Measurements from ENCODE around the gene CACNA1C. TPM values are rescaled to one million over a fixed set of nuclear protein-coding genes. Genes with fewer than 3 reads are reported as not detected.

Gene CACNA1C
- total RNA-seq, 1 donor from 2014 or later: 1.6 TPM

- H3K4me1 Mint-ChIP-seq: peaks cover 11% of the 10 kb centered on the region
These were observed 448.8 kb downstream of the CACNA1C start for GRCh38 chr12:2501464-2502191.

GRCh38 chr12:2503036-2503435 is 450.2 kb downstream of the CACNA1C start:
- H3K9me3 Mint-ChIP-seq: no peaks in the 10 kb centered on the region
- peaks cover 12% of the 10 kb centered on the region for H3K4me1 Mint-ChIP-seq
- no peaks in the 10 kb centered on the region for H3K27me3 Mint-ChIP-seq (ENCODE audit: low read depth)
- H3K4me3 Mint-ChIP-seq: no peak overlapping the region
- H3K36me3 Mint-ChIP-seq (ENCODE audit: low read depth): no peaks in the 10 kb centered on the region
- no peak for DNase-seq (ENCODE audit: low read depth, low spot score)
- no peak for TF ChIP-seq CTCF (conservative IDR thresholded peaks at IDR 0.05)
- H3K27ac Mint-ChIP-seq (ENCODE audit: unreplicated experiment): no peak overlapping the region

More at GRCh38 chr12:2501464-2502191, 448.8 kb downstream of the CACNA1C start:
- DNase-seq (ENCODE audit: low read depth, low spot score): no peak
- H3K9me3 Mint-ChIP-seq: no peaks in the 10 kb centered on the region
- H3K4me3 Mint-ChIP-seq: no peak overlapping the region
- no peaks in the 10 kb centered on the region for H3K36me3 Mint-ChIP-seq (ENCODE audit: low read depth)
- no peaks in the 10 kb centered on the region for H3K27me3 Mint-ChIP-seq (ENCODE audit: low read depth)
- H3K27ac Mint-ChIP-seq (ENCODE audit: unreplicated experiment): no peak overlapping the region
- no peak for TF ChIP-seq CTCF (conservative IDR thresholded peaks at IDR 0.05)

GRCh38 chr12:2503762-2504161 is 451.0 kb downstream of the CACNA1C start:
- no peaks in the 10 kb centered on the region for H3K36me3 Mint-ChIP-seq (ENCODE audit: low read depth)
- no peak overlapping the region for H3K27ac Mint-ChIP-seq (ENCODE audit: unreplicated experiment)
- peaks cover 12% of the 10 kb centered on the region for H3K4me1 Mint-ChIP-seq
- no peaks in the 10 kb centered on the region for H3K9me3 Mint-ChIP-seq
- DNase-seq (ENCODE audit: low read depth, low spot score): no peak
- TF ChIP-seq CTCF (conservative IDR thresholded peaks at IDR 0.05): no peak
- no peak overlapping the region for H3K4me3 Mint-ChIP-seq
- no peaks in the 10 kb centered on the region for H3K27me3 Mint-ChIP-seq (ENCODE audit: low read depth)

- Mint-ChIP-seq H3K27ac (ENCODE audit: unreplicated experiment) (no peak overlapping the region), H3K4me1 (peaks cover 12% of the 10 kb centered on the region), H3K36me3 (ENCODE audit: low read depth) (no peaks in the 10 kb centered on the region), H3K4me3 (no peak overlapping the region), H3K27me3 (ENCODE audit: low read depth) (no peaks in the 10 kb centered on the region), H3K9me3 (no peaks in the 10 kb centered on the region)
- no peak for DNase-seq (ENCODE audit: low read depth, low spot score)
- TF ChIP-seq CTCF (conservative IDR thresholded peaks at IDR 0.05): no peak
These were observed 451.8 kb downstream of the CACNA1C start for GRCh38 chr12:2504577-2504976.

- H3K9me3 Mint-ChIP-seq: no peaks in the 10 kb centered on the region
- peaks cover 5% of the 10 kb centered on the region for H3K4me1 Mint-ChIP-seq
- DNase-seq (ENCODE audit: low read depth, low spot score): no peak
- H3K27me3 Mint-ChIP-seq (ENCODE audit: low read depth): no peaks in the 10 kb centered on the region
- no peak overlapping the region for H3K27ac Mint-ChIP-seq (ENCODE audit: unreplicated experiment)
- no peaks in the 10 kb centered on the region for H3K36me3 Mint-ChIP-seq (ENCODE audit: low read depth)
- H3K4me3 Mint-ChIP-seq: no peak overlapping the region
- no peak for TF ChIP-seq CTCF (conservative IDR thresholded peaks at IDR 0.05)
These were observed 455.0 kb downstream of the CACNA1C start for GRCh38 chr12:2507814-2508213.
